CD4-positive, alpha-beta T cell treated with Interleukin-17A for 1 hour (primary cell): ENCODE measurements around the gene PNPO.

Source experiments
- DNase-seq: peaks from one replicate; pipeline ENCODE4 v3.0.0-alpha.2; 2020

The PNPO gene

GRCh38 chr17:47941246-47942095, at the start of gene PNPO:
Gene PNPO (plus strand): TSS chr17:47941571. CDS start chr17:47941676, 105 bp downstream.
- DNase-seq = peak; percentile 97

DNA sequence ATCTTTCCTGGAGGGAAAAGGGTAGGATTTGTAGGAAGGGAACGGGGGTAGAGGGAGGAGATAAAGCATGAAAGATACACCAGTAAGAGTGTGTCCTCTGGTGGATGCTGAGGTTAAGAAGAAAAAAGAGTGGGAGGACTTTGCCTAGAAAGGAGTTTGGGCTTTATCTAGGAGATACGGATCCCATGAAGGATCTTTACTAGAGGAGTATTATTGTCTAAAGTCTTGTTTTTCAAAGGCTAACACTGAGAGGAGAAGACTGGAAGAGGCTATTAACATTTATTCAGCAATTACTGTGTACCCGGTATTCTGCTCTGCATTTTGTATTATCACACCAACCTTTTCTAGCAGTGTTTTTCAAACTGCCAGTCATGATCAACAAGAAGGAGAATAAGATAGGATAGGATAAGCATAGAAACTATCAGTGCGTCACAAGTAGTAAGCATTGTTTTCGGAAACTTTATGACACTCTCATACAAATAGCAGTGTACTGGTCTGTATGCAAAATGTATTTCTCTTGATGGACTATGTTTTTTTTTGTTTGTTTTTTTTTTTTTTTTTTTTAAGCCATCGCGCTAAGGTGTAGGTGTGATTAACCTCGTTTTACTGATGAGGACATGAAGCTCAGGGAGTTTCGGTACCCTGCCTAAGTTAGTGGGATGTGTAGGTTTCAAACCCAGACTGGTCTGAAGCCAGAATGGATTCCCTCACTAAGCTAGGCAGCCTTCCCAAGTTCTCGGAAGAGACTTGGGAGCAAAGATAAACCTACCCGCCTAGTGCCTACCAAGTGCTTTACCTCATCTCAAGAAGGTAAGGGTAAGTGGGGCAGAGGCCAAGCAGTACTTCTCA, 46.6 kb upstream of the PNPO start:
- no peak for DNase-seq

GRCh38 chr17:47895347-47895855, 46.0 kb upstream of the PNPO start:
- no peak for DNase-seq

GRCh38 chr17:47895856-47896671, 45.3 kb upstream of the PNPO start, which contains the start of gene SP2:
Gene SP2 (plus strand): TSS chr17:47896236. CDS start chr17:47896287, 51 bp downstream.
- DNase-seq = peak; percentile 100

DNA sequence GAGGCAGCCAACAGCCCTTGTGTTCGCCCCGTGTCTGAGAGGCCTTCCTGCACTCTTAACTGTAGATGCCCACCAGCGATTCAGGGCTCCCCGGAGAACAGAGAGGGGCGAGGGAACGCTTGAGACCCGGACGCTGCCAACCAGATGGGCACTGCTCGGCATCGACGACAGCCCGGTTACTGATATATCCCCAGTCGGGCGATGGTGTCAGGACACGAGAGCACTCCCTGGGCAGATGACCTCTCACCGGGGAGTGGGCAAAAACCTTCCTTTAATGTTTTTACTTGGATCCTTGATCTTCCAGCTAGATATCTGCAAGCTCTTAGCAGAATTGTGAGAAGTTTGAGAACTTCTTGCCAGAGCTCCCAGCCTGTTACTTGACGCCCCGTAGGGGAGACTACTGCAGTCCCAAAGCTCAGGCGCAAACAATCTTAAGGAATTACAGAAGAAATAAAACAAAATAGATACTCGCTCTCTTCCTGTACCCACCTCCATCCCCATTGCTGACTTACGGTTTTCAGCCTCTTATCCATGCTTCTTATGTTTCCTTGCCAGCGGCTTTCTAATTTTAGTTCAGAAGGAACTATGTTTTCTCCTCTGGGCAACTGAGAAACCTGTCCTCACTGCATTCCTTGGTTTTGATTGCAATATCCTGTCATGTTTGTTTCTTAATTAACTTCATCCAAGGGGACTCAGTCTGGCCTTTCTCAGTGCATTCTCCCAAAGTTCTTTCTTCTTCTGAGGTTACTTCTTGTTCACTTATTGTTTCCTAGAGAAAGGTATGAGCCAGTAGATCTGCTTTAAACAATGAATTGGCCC, 44.5 kb upstream of the PNPO start:
- no peak for DNase-seq

DNA sequence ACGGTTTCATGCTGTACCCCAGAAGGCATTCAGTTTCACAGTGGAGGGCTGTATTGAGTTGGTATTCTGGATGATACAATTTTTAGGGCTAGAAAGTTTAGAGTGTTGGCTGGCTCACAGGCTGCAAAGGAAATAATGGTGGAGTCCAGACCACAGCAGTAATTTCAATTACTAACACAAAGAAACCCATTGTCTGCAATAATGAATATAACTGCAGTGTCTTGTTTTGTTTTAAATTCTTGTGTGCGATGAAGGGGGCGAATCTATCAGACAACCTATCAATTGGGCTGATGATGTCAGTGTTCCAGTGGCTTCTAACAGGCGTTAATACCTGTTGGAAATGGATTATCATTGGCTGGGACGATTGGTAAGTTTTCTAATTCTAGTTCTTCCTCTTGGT, 43.8 kb upstream of the PNPO start:
- DNase-seq = no peak

- DNase-seq = no peak
Measured at GRCh38 chr17:47898241-47898640, 43.1 kb upstream of the PNPO start.

GRCh38 chr17:47899643-47900042, 41.7 kb upstream of the PNPO start:
- no peak for DNase-seq

DNA sequence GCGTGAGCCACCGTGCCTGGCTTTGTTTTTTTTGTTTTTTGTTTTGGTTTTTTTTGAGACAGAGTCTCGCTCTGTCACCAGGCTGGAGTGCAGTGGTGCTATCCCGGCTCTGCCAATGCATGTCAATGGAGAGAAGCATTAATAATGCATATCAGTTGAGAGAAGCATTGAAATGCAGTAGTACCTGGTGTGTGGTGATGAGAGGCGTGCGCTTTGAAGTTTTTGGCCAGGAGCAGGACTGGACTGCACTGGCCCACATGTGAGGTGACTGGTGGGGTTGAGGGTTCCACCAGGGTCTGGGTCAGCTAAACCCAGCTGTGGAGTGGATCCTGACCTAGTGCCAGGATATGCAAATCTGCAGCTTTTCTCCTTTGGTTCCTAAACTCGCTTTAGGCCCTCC, 39.9 kb upstream of the PNPO start:
- no peak for DNase-seq

DNA sequence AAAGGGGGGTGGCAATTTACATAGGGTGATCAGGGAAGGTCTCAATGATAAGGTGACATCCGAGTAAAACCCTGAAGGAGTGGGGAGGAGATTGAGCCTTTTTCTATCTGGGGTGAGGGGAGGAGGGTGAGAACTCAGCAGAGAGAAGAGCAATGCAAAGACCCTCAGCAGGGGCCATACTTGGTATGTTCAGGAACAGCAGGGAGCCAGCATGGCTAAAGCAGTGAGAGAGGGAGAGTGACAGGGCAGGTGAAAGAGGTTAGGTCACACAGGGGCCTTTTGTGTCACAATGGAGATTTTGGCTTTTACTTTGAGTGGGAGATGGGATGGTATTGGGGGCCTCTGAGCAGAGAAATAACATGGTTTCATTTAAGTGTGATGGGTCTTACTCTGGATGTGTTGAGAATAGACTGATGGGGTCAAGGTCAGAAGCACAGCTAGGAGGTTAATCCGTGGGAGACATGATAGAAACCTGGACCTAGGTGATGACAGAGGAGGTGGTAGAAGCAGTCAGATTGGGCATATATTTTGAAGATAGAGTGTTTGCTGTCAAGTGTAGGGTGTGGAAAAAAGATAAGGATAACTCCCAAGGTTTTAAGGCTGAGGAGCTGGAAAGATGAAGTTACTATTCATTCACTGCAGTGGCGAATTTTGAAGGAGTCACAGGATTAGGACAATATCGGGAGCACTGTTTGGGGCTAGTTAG, 39.2 kb upstream of the PNPO start:
- no peak for DNase-seq

- DNase-seq = no peak
Measured at GRCh38 chr17:47905221-47905733, 36.1 kb upstream of the PNPO start.

DNA sequence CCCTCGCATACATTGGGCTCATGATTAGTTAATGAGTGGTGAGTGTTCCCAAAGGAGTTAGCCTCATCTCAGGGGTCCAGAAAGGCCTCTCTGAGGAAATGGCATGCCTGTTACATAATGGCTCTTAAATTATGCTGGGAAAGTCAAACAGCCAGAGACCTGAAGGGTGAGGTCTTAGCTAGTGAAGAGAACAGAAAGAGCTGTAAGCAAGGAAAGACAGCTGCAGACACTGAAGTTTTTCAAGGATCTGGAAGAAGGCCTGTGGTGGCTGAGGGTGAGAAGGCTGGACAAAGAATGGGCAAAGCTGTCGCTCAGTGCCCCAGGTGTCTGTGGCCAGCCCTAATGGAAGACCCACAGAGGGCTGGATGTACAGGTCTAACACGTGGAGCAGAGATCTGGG, 34.9 kb upstream of the PNPO start:
- DNase-seq = no peak

DNA sequence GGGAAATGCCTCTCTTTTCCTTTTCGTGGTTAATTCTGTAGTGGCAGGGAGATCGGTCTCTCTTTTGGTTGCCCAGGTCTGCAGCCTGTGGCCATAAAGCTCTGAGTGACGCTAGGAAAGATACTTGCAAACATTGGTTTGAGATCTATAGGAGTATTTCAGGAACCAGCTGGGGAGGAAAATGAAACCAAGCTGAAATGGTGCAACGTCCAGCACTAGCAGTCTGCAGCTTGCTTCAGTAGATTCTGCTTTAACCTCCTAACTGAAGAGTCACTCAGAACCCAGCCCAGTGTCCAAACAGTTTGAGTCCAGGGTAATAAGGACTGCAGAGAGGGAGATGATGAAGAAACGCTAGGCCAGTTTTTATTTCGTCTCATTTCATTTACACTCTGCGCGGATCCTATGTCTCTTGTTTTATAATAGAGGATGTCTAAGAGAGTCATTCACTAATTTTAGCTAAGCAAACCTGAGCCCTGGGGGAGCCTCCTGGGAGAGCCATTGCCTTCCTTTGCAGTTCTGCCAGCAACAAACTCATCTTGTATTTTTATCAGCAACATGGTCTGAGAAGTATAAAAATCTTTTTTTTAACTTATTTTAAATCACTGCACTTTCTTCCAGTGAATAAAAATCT, 33.3 kb upstream of the PNPO start:
- no peak for DNase-seq

DNA sequence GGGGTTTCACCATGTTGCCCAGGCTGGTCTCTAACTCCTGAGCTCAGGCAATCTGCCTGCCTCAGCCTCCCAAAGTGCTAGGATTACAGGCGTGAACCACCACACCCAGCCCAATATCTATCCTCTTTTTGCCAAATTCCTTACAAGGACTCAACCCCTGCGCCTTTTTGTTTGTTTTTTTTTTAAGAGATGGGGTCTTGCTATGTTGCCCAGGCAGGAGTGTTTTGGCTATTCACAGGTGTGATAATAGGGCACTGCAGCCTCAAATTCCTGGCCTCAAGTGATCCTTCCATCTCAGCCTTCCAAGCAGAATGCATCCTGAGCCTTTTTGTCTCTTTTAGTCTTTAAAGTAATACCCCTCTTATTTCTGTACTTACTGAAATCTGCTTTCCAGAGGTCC, 28.3 kb upstream of the PNPO start:
- no peak for DNase-seq

DNA sequence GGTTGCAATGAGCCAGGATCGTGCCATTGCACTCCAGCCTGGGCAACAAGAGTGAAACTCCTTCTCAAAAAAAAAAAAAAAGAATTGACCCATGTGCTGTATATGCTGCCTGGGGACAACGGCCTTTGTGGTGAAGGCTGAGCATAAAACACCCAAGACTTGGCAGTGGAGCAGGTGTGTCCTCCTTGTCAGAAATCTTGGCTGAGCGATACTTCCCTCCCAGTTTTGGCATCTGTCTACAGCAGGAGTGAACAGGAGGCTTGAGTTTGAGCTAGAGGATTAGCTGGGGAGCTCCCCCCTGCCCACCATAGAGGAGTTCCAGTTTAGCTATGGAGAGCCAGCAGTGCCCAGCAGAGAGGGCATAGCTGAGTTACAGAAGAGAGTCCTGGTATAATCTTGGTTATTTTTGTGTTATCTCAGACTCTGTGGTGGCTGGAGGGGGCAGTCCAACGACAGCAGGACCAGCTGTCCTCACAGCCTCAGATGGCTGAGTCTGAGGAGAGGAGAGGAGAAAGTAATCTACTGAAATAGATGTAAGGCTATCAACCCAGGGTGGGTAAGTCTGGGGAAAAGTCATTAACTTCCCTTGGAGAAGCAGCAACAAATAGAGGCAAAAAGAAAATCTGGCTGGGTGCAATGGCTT, 26.9 kb upstream of the PNPO start:
- no peak for DNase-seq

GRCh38 chr17:47915776-47916398, 25.5 kb upstream of the PNPO start:
- DNase-seq = no peak

DNA sequence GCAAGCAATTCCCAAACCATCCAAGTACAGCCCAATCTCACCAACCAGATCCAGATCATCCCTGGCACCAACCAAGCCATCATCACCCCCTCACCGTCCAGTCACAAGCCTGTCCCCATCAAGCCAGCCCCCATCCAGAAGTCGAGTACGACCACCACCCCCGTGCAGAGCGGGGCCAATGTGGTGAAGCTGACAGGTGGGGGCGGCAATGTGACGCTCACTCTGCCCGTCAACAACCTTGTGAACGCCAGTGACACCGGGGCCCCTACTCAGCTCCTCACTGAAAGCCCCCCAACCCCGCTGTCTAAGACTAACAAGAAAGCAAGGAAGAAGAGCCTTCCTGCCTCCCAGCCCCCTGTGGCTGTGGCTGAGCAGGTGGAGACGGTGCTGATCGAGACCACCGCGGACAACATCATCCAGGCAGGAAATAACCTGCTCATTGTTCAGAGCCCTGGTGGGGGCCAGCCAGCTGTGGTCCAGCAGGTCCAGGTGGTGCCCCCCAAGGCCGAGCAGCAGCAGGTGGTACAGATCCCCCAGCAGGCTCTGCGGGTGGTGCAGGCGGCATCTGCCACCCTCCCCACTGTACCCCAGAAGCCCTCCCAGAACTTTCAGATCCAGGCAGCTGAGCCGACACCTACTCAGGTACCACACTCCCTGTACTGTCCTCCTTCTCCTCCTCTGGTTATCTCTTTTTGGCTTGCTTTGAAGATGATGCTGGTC, 24.7 kb upstream of the PNPO start:
- DNase-seq = no peak

DNA sequence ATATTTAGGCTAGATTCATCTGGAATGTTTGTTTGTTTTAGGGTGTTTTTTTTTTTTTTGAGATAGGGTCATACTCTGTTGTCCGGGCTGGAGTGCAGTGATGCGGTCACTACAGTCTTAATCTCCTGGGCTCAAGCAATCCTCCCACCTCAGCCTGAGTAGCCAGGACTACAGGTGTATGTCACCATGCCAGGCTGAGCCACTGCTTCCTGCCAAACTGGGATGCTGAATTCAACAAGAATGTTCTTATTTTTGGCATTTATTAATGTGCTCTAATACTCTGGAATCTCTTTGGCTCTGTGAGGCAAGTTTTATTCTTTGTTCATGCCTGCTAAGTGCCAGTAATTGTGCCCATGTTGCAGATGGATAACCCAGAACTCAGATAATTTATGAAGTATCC, 23.8 kb upstream of the PNPO start:
- DNase-seq = no peak

DNA sequence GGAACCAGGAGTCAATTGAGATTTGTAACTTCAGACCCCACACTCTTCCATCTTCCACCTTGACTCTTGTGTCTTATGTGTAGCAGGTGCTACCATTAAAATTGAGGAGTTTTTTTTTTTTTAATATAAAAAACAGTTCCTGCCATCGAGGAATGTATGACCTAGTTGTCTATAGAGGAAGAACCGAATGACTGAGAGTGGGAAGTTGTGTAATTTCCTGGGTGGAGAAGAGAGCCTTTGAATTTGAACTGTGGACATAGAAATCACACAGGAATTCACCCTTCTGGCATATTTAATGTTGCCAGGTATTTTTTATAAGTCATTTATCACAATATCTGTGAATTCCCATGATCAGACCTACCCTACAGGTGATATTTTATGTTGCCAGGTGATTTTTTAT, 23.4 kb upstream of the PNPO start:
- DNase-seq = no peak
